Measurements from ENCODE around the gene C9orf153. TPM values are rescaled to one million over a fixed set of nuclear protein-coding genes. Genes with fewer than 3 reads are reported as not detected.

C9orf153 gene
- total RNA-seq, 1 experiment from 2014 or later = not detected

DNA sequence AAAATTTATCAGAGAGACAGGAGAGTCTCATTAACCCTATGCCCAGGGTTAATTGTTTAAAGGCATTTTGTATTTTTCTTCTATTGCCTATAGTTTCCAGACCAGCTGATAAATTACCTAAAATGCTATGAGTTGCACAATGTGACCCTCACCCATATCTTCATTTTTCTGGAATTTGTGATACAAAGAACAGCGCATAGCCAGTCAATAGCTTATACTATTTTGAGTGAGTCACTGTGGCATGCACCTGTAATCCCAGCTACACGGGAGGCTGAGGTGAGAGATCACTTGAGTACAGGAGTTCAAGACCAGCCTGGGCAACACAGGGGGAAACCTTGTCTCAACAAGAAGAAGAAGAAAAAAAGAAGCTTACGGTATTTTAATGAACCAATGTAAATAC, 2.8 kb downstream of the C9orf153 start:
- no peak overlapping the region for H3K27ac Mint-ChIP-seq (ENCODE audit: unreplicated experiment)
- H3K4me1 ChIP-seq = no peaks in the 10 kb centered on the region
- DNase-seq = no peak
- TF ChIP-seq, protein P1, sequence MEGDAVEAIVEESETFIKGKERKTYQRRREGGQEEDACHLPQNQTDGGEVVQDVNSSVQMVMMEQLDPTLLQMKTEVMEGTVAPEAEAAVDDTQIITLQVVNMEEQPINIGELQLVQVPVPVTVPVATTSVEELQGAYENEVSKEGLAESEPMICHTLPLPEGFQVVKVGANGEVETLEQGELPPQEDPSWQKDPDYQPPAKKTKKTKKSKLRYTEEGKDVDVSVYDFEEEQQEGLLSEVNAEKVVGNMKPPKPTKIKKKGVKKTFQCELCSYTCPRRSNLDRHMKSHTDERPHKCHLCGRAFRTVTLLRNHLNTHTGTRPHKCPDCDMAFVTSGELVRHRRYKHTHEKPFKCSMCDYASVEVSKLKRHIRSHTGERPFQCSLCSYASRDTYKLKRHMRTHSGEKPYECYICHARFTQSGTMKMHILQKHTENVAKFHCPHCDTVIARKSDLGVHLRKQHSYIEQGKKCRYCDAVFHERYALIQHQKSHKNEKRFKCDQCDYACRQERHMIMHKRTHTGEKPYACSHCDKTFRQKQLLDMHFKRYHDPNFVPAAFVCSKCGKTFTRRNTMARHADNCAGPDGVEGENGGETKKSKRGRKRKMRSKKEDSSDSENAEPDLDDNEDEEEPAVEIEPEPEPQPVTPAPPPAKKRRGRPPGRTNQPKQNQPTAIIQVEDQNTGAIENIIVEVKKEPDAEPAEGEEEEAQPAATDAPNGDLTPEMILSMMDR (IDR thresholded peaks at IDR 0.05; ENCODE audit: insufficient read depth in 1 of 2, low read depth in 1 of 2, low read length in 1 of 2, severe bottlenecking in 1 of 2, unreplicated experiment in 1 of 2) = no peak
- no peaks in the 10 kb centered on the region for H3K9me3 Mint-ChIP-seq (ENCODE audit: unreplicated experiment)
- ChIA-PET POLR2A (no interaction called here), CTCF (no interaction called here)
- no peaks in the 10 kb centered on the region for H3K9me3 ChIP-seq
- no peaks in the 10 kb centered on the region for H3K27me3 Mint-ChIP-seq (ENCODE audit: insufficient read depth, unreplicated experiment)
- no peaks in the 10 kb centered on the region for H3K27me3 ChIP-seq (replicated peaks; ENCODE audit: control insufficient read depth, insufficient read depth, low read length)
- H3K36me3 ChIP-seq (ENCODE audit: control insufficient read depth, insufficient read depth, low read length) = no peaks in the 10 kb centered on the region
- intact Hi-C loops (cut with micrococcal nuclease; ENCODE audit: unreplicated experiment) = no loop called here
- H3K4me3 ChIP-seq (ENCODE audit: low read depth, low read length) = no peak overlapping the region
- H3K4me1 Mint-ChIP-seq (ENCODE audit: low read depth, unreplicated experiment) = no peaks in the 10 kb centered on the region
- no peak overlapping the region for H3K4me3 Mint-ChIP-seq (ENCODE audit: unreplicated experiment)
- no peaks in the 10 kb centered on the region for H3K36me3 Mint-ChIP-seq (ENCODE audit: insufficient read depth, unreplicated experiment)
- BruUV-seq (replicated peaks) = no TSS peak

DNA sequence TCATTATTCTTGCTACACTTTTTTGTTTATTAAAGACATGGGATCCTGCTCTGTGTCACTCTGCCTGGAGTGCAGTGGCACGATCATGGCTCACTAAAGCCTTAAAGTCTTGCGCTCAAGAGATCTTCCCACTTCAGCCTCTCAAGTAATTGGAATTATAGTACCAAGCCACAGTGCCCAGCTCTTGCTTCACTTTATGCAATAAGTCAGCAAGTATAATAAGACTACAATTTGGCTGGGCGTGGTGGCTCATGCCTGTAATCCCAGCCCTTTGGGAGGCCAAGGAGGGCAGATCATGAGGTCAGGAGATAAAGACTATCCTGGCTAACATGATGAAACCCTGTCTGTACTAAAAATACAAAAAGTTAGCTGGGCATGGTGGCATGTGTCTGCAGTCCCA, 5.9 kb downstream of the C9orf153 start:
- Mint-ChIP-seq H3K36me3 (ENCODE audit: insufficient read depth, unreplicated experiment) (no peaks in the 10 kb centered on the region), H3K4me1 (ENCODE audit: low read depth, unreplicated experiment) (no peaks in the 10 kb centered on the region), H3K4me3 (ENCODE audit: unreplicated experiment) (no peak overlapping the region), H3K9me3 (ENCODE audit: unreplicated experiment) (no peaks in the 10 kb centered on the region), H3K27ac (ENCODE audit: unreplicated experiment) (no peak overlapping the region), H3K27me3 (ENCODE audit: insufficient read depth, unreplicated experiment) (no peaks in the 10 kb centered on the region)
- Histone ChIP-seq H3K4me1 (no peaks in the 10 kb centered on the region), H3K4me3 (ENCODE audit: low read depth, low read length) (no peak overlapping the region), H3K27me3 (replicated peaks; ENCODE audit: control insufficient read depth, insufficient read depth, low read length) (no peaks in the 10 kb centered on the region), H3K9me3 (no peaks in the 10 kb centered on the region), H3K36me3 (ENCODE audit: control insufficient read depth, insufficient read depth, low read length) (no peaks in the 10 kb centered on the region)
- ChIA-PET CTCF (no interaction called here), POLR2A (no interaction called here)
- TF ChIP-seq, protein P1 (IDR thresholded peaks at IDR 0.05; ENCODE audit: insufficient read depth in 1 of 2, low read depth in 1 of 2, low read length in 1 of 2, severe bottlenecking in 1 of 2, unreplicated experiment in 1 of 2) = no peak
- intact Hi-C loops (cut with micrococcal nuclease; ENCODE audit: unreplicated experiment) = no loop called here
- no peak for DNase-seq
- no TSS peak for BruUV-seq (replicated peaks)

DNA sequence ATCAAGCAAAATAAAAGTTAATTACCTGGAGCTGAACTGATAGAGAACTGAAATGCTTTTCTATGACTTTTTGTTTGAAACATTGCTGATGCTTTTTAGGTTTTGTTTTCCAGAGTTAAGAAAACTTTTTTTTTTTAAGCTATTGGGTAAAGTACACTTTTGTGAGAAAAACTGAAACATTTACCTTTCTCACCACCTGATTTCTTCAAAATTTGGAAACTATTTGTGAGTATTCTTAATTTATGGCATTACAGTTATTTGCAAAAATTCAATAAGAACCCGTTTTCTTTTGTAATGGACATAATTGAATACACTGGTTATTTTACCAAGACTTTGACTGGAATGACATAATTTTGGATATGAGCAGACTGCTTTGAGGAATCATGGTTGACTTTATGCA, 6.6 kb downstream of the C9orf153 start:
- H3K4me3 ChIP-seq (ENCODE audit: low read depth, low read length) = no peak overlapping the region
- intact Hi-C loops (cut with micrococcal nuclease; ENCODE audit: unreplicated experiment) = no loop called here
- no peak overlapping the region for H3K27ac Mint-ChIP-seq (ENCODE audit: unreplicated experiment)
- H3K4me1 ChIP-seq = no peaks in the 10 kb centered on the region
- ChIA-PET CTCF (no interaction called here), POLR2A (no interaction called here)
- BruUV-seq (replicated peaks) = no TSS peak
- TF ChIP-seq, protein P1 (IDR thresholded peaks at IDR 0.05; ENCODE audit: insufficient read depth in 1 of 2, low read depth in 1 of 2, low read length in 1 of 2, severe bottlenecking in 1 of 2, unreplicated experiment in 1 of 2) = no peak
- H3K4me3 Mint-ChIP-seq (ENCODE audit: unreplicated experiment) = no peak overlapping the region
- no peaks in the 10 kb centered on the region for H3K36me3 ChIP-seq (ENCODE audit: control insufficient read depth, insufficient read depth, low read length)
- H3K27me3 Mint-ChIP-seq (ENCODE audit: insufficient read depth, unreplicated experiment) = no peaks in the 10 kb centered on the region
- no peaks in the 10 kb centered on the region for H3K27me3 ChIP-seq (replicated peaks; ENCODE audit: control insufficient read depth, insufficient read depth, low read length)
- no peak for DNase-seq
- H3K9me3 Mint-ChIP-seq (ENCODE audit: unreplicated experiment) = no peaks in the 10 kb centered on the region
- H3K9me3 ChIP-seq = no peaks in the 10 kb centered on the region
- H3K4me1 Mint-ChIP-seq (ENCODE audit: low read depth, unreplicated experiment) = no peaks in the 10 kb centered on the region
- no peaks in the 10 kb centered on the region for H3K36me3 Mint-ChIP-seq (ENCODE audit: insufficient read depth, unreplicated experiment)

Measured in Caco-2 (cell line).